Hindlimb muscle (tissue), 1 donor: ENCODE measurements around the gene EP400. TPM values are rescaled to one million over a fixed set of nuclear protein-coding genes. Genes with fewer than 3 reads are reported as not detected.
"Not testable (repeated sequence)": the region's sequence is repeated elsewhere in the genome, so short reads cannot be mapped to it uniquely, and the experiment has no call there.

Experiments used
- DNase-seq: peaks from one replicate; pipeline ENCODE4 v3.0.0-alpha.2; 2013
- polyA plus RNA-seq: library from polyadenylated mRNA; unstranded; fragments of 120-200 nt; gene quantifications from one replicate; pipeline ENCODE4 v1.2.1, GENCODE V29; 2013; ENCODE audit not compliant: insufficient read length

EP400 gene
- polyA plus RNA-seq, 1 donor: 26.0 TPM

DNA sequence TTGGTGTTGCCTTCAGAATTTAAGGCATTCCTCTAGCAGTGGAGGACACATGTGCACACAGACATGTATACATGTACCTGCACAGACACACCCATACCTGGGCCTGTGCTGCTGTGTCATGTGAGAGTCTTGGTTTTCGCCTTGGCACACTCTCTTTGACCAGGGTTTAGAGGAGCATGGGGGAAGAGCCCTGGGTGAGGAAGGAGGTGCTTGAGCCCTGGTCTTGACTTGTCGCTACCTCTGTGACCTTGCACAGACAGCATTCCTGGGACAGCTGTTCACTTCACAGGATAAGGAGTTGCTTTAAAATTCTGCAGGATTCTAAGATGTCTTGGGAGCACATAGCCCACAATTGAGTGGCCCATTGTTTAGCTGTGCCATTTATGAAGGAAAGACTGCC, 99.7 kb downstream of the EP400 start:
- DNase-seq: no peak

DNA sequence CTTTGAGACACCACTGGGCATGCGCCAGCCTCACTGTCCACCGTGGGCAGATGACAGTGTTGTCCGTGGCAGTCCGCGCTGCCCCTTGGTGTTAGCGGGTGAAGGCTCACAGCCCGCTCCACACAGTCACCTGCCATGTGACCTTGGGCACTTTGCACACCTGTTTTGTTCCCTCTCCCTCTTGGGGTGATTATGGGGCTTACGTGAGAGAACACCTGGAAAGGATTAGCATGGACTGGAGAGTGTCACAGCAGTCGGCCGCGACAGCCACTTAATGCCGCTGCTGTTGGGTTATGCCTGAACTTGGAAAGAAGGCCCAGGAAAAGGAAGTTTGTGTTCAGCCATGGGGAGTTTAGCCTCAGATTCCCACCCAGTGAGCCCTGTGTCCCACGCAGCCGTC, 100.1 kb downstream of the EP400 start:
- no peak for DNase-seq

DNA sequence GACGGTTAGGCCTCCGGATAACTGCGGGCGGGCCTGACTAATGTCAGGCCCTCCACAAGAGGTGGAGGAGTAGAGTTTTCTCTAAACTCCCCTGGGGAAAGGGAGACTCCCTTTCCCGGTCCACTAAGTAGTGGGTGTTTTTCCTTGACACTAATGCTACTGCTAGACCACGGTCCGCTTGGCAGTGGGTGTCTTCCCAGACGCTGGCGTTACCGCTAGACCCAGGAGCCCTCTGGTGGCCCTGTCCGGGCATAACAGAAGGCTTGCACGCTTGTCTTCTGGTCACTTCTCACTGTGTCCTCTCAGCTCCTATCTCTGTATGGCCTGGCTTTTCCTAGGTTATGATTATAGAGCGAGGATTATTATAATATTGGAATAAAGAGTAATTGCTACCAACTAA, 102.0 kb downstream of the EP400 start:
- not testable (repeated sequence) for DNase-seq

DNA sequence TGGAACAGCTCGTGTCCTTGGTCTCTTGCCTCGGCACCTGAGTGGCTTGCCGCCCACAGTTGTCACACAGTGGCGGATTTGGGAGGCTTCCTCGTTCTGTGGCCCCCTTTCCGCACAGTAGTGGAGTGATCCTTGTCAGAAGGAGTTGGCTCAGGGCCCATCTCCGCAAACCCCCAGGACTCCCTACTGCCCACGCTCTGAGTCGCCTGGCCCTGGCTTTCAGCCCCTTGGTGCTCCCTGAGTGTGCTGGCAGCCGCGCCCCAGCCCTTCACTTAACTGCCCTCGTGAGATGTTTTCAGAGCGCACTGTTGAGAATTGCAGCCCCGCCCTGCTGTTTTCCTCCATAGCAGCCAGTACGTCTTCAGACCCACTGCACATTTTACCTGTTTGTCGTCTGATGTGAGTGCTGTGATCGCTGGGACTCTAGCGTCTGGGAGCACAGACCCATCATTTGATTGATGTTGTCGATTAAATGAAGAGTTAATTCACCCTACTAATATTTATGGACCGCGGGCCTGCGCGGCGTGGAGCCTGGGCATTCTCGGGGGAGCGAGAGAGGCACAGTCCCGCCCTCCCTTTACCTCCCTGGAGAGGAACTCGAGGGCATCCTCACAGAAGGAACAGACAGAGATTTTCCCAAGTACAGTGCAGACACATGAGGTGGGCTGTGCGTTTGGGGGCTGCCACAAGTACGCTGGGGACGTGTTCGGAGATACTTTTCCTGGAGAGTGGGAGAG, 102.6 kb downstream of the EP400 start:
- no peak for DNase-seq

DNA sequence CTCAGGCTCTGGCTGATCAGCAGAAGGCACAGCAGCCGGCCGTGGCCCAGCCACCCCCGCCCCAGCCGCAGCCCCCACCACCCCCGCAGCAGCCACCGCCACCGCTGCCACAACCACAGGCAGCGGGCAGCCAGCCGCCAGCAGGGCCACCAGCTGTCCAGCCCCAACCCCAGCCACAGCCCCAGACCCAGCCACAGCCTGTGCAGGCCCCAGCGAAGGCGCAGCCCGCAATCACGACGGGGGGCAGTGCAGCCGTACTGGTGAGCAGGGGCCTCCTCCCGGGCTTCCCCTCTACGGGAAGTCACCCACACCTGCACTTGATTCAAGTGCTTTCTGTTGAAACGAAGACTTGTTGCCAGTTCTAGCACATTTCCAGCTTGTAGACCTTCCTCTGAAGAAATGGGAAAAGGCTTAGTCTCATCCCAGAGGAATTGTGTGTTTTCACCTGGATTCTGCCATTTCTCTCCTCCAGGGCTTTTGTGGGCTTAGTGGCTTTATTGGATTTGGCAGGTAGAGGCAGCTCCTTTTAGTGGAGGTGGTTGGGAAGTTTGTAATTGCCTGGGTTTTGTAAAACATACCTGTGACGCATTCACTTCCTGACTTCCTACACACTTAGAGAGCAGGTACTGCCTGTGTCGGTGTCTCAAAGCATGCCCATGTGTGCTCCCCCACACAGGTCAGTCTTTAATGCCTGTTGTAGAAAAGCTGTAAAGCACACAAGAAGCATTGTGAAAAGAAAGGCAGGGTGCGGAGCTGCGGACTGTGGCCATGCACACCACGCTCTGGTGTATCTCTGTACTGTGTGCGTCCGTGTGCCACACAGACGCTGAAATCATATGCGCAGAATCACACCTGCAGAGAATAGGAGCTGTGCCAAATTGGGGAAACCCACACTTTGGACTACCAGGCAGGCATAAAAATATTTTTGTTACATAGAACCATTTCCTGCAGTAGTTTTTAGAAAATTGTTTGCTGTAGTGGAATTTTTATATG, 103.9 kb downstream of the EP400 start:
- DNase-seq: no peak

DNA sequence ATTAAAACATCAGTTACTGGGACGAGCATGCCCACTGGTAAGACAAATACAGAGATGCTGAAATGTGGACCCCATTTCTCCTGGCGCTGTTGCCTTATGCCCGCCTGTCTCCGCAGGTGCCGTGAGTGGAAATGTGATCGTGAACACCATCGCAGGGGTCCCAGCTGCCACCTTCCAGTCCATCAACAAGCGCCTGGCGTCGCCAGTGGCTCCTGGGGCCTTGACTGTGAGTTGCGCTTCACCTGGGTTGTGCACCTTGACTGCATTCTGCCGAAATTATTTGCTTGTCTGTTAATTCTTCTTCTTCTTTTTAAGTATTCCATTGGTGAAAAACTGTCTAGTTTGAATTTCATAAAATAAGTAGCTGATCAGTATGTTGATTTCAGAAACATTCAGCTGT, 105.2 kb downstream of the EP400 start:
- DNase-seq: no peak

DNA sequence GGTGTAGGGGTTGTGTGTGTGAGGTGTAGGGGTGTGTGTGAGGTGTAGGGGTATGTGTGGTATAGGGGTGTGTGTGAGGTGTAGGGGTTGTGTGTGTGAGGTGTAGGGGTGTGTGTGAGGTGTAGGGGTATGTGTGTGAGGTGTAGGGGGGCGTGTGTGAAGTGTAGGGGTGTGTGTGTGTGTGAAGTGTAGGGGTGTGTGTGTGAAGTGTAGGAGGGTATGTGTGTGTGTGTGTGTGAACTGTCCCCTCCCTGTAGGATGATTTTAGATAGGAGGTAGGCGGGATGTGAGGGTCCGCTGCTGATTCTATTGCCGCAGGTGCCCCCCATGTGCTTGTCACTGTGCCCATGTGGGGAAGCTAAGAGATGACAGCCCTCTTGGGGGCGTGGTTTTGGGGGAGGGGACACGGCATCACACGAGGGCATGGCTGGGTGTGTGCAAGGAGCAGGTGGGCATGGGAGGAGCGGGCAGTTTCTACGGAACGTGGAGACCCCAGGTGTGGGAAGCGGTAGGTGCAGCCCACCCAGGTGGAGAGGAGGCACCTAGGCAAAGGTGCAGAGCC, 105.9 kb downstream of the EP400 start:
- no peak for DNase-seq

DNA sequence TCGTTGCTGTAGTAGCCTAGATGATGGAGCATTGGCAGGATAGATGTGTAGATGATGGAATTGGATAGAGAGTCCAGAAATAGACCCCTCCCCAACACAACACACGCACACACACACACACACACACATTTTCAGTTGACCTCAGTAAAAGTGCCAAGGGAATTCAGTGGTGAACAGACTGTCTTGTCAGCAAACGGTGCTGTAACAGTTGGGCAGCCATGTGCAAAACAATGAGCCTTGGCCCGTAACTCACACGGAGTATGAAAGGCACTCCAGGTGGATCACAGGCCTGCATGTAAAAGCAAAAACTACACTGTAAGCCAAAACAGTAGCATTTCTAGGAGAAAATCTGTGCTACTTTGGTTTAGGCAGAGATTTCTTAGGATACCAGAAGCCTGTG, 106.6 kb downstream of the EP400 start:
- no peak for DNase-seq

DNA sequence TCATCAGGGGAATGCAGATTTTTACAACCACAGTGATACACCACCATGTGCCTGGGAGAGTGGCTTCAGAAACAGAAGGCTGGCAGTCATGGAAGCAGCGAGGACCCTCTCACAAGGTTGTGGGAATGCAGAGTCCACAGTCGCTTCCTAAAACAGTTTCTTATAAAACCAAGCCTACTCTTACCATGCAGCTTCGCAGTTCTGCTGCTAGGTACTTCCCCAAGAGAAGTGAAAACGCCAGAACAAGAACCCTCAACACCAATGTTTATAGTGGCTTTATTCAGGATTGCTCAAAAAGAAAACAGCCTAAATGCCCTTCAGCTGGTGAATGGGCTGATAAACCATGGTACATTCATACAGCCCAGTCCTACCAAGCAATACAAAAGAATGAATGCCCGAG, 107.2 kb downstream of the EP400 start:
- no peak for DNase-seq

DNA sequence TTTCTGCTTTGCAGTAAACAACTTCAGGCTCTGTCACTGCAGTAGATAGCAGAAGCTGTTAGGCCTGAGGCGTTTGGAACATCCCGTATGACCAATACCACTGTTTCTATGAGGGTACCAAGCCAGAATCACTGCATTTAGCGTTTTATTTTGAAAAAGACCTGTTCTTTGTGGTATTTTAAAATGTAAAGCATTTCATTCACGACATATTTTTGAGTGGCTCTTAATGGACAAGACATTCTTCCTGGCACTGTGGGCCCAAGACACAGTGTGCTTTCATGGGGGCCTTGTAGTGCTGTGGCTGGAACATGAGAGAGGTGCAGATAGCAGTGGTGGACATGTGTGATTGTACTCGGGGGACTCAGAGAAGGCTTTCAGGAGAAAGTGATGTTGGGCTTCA, 107.9 kb downstream of the EP400 start:
- DNase-seq: no peak

DNA sequence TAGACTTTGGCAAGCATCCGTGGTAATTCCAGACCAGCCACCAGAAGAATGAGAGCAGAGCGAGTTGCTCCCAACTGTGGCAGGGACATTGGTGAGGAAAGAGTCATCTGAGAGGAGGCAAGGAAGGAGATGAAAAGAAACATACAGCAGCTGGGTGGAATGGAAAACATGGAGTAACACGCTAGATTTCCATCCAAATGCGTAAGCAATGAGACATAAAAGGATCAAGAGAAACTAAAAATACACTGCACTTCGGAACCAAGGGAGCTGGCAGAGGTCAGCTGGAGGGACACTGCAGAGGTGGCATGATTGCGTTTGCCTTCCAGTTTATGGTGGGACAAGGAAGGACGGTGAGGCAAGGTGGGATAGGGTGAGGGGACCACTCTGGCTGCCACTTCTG, 111.5 kb downstream of the EP400 start:
- DNase-seq: no peak

DNA sequence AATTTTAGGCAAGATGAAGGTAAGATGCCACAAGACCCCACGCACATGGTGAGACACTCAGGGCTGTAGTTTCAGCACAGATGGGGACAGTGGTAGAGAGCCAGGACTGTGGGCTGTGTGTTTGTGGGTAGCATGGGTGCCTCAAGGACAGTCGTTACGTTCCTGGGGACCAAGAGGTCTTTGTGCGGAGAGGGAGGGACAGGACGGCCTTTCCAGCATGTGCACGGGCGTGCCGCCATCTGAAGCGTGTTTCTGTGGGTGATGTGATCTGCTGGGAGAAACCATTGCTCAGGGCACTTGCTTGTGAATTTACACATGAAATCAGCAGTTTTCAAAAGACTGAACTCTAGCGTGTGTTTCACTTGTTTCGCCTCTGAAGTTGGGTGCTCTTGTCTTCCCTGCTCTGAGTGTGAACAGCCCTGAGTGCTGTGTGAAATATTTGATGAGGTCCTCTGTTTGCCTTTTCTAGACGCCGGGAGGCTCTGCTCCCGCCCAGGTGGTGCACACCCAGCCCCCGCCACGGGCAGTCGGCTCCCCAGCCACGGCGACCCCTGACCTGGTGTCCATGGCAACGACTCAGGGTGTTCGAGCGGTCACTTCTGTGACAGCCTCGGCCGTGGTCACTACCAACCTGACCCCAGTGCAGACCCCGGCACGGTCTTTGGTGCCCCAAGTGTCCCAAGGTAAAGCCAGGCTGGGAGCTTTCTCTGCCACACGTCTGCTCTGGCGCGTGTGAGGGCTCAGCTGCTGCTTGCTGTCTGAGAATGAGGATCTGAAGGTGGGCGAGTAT, 112.1 kb downstream of the EP400 start:
- no peak for DNase-seq

DNA sequence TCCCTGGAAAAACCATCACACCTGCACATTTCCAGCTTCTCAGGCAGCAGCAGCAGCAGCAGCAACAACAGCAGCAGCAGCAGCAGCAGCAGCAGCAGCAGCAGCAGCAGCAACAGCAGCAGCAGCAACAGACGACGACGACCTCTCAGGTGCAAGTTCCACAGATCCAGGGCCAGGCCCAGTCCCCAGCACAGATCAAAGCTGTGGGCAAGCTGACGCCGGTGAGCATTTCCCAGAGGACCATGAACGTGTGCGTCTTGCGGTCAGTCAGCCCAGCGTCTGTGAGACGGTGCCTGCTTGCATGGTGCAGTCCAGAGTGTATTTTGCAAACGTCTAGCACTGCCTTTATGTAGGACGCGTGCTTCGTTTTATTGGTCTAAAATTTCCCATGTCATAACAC, 112.7 kb downstream of the EP400 start:
- DNase-seq: no peak

DNA sequence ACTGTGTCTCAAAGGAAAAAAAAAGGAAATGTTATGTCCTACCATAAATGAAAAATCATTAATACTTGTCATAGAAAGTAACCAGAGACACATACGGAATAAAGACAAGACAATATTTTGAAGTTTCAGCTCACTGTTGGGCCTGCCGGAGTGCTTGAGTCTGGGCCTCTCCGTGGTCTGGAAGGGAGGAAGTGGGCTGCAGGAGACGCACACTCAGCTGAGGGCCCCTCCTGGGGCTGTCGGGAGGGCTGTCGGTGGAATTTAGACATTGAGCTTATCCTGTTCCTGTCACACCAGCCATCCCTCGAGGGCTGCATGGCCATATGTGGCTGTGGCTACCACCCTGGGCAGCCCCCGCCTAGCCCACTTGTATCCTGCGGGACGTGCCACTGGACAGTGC, 113.7 kb downstream of the EP400 start:
- no peak for DNase-seq

DNA sequence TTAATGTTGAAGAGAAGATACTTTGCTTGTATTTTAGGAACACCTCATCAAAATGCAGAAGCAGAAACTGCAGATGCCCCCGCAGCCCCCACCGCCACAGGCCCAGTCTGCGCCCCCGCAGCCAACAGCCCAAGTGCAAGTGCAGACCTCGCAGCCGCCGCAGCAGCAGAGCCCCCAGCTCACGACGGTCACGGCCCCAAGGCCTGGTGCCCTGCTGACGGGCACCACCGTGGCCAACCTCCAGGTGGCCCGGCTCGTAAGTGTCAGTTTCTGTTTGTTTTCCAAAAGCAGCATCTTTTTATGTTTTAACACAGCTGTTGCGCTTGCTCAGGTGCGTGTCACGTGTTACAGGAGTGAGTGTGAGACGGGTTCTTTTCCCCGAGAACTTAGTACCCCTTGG, 114.9 kb downstream of the EP400 start:
- no peak for DNase-seq

DNA sequence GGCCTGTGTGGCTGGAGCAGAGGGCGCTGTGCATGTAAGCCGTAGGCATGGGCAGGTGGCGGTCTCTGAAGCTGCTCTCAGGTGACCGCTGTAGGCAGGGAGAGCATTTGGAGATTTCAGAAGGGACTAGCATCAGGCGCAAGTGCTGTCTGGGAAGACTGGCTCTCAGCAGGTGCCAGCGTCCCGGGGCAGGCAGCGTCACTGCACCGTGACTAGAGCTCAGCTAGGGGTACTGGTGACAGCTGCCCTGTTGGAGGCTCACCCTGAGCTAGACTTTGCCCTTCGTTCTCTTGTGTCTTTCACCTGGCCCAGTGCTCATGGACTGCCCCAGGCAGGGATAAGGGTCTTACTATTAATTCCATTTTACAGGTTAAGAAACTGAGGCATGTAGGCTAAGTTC, 115.5 kb downstream of the EP400 start:
- no peak for DNase-seq

DNA sequence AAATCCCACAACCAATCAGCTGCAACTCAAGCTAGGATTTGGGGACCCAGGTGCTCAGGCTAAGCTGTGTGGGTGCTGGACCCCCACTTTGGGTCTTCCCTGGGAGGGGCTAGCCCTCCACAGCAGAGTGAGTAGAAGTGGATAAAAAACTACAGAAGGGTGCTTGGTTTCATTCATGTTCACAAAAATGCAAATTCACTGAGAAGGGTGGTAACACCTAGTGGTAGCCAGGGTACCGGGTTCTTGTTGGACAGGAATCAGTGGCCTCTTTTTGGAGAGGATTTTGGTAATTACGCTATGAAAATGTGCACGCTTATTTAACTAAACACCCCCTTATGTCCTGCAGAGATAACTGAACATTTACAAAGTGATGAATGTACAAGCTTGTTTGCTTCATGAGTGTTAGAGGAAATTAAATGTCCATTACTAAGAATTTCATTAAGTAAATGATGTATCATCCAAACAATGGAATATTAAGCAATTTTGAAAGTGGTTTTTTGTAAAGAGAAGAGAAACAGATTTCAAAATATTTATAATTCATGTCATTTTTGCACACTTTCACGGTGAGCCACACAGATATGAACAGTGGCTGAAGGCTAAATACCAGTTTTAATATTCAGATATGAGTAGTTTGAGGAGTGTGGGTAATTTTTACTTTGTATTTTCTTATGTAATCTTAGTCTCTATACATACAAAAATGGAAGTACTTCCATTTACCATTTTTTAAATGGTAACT, 116.0 kb downstream of the EP400 start:
- DNase-seq: no peak

DNA sequence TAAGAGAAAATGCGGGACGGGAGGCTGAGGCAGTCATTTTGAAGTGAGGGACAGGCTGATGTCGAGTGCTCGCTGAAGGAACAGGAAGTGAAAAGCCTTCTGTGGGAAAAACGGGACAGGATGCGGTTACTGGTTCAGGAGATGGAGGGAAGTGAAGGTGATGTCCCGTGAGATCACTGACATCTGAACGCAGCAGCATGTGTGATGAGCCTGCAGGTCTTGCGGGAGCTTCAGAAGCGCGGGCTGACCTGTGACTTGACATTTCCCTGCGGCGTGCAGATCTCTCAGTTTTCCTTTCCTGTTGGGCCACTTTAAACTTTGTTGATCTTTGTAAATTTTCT, 116.6 kb downstream of the EP400 start:
- no peak for DNase-seq

DNA sequence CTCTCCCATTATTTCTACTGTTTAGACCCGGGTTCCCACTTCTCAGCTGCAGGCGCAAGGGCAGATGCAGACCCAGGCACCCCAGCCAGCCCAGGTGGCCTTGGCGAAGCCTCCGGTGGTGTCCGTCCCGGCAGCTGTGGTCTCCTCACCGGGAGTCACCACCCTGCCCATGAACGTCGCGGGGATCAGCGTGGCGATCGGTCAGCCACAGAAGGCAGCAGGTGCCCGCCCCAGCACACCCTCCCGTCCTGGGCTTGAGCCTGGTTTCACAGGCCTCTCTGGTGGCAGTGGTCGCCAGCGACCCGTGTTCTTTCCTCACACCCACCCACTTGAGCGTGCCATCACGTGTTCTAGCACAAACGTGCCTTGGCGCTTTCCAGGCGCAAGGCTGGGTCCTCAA, 117.0 kb downstream of the EP400 start:
- DNase-seq: no peak

DNA sequence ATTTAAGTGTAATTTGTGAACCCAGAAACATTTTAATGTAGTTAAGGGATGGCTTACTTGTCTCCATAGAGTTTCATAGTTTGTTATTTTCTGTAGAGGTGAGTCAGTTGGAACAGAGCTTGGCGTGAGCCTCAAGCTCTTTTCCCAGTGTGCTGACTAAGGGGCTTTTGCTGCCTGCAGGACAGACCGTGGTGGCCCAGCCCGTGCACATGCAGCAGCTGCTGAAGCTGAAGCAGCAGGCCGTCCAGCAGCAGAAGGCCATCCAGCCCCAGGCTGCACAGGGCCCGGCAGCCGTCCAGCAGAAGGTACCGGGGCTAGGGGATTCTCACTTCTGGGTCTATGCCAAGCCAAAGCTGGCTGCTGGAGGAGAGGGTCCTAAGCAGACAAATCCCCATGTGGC, 117.4 kb downstream of the EP400 start:
- DNase-seq: no peak

DNA sequence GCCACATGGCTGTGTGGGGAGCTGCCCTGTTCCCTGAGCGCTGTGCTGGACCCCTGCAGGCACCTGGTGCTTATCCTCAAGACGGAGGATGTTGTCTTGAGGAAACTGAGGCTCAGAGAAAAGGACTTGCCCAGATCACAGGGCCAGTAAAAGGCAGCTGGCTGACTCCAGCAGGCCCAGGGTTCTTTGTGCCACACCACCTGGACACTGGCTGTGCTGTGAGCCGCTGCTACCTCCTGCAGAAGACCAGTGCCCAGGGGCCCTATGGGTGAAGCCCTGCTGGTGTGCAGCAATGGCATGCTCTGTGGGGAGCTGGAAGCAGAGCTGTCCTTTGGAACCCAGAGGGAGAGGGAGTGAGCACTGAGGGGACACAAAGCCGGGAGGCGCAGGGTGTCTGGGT, 118.5 kb downstream of the EP400 start:
- no peak for DNase-seq

DNA sequence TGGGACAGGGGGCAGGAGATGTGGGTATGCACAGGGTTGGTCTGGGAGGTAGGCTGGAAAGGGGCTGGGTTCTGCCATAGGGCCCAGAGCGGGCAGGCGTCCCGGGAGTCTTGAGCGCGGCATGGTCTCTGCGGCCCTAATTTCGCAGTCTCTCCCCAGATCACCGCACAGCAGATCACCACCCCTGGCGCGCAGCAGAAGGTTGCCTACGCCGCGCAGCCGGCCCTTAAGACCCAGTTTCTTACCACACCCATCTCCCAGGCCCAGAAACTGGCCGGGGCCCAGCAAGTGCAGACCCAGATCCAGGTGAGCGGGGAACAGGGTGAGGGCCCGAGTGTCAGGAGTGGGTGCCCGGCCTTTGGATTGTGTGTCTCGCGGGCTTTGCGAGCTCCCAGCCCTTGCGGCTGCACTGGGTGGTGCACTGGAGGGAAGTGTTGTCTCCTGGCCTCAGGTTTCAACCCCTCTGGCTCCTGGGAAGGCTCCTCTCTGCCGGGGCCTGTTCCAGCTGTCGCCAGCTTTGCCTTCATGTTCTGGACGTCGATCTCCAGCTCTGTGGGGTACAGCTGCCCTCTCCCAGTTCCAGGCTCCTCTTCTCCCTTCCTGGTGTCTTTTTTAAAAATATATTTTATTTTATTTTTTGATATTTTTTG, 119.7 kb downstream of the EP400 start:
- DNase-seq: no peak
